H1 (cell line): ENCODE data around the gene ISG15. TPM values are rescaled to one million over a fixed set of nuclear protein-coding genes. Genes with fewer than 3 reads are reported as not detected.

Source experiments
- CBX5 ChIP-seq: fragments of 300-800, 300-1000 bp; sonication (generic); IDR thresholded peaks from 2 replicates; pipeline ENCODE4 v1.7.1; 2016; ENCODE audit warnings: antibody characterized with exemption, low read length, low read depth
- HDAC6 ChIP-seq: IDR thresholded peaks from one replicate; pipeline ENCODE4 v1.7.1; 2012; ENCODE audit warnings: low read depth, mild to moderate bottlenecking, inconsistent platforms, low read length, moderate library complexity
- JUND ChIP-seq: IDR thresholded peaks from 2 replicates; pipeline ENCODE4 v1.6.1; 2011; ENCODE audit warnings: mild to moderate bottlenecking, improper control_type of control experiment, low read length
- RFX5 ChIP-seq: IDR thresholded peaks from 2 replicates; pipeline ENCODE4 v1.6.1; 2011; ENCODE audit warnings: low read depth, low read length, improper control_type of control experiment, borderline replicate concordance
- SIRT6 ChIP-seq: IDR thresholded peaks from one replicate; pipeline ENCODE4 v1.7.1; 2012; ENCODE audit warnings: low read length, inconsistent platforms
- TAF7 ChIP-seq: optimal IDR thresholded peaks from 2 replicates; pipeline ENCODE3; 2011; ENCODE audit warnings: low read depth, mild to moderate bottlenecking, inconsistent platforms, low read length, moderate library complexity, borderline replicate concordance
- TEAD4 ChIP-seq: IDR thresholded peaks from 2 replicates; pipeline ENCODE4 v1.6.1; 2012; ENCODE audit warnings: low read depth, low read length, inconsistent platforms, mixed read lengths
- polyA plus RNA-seq, 7 experiments: library from polyadenylated mRNA; depleted of rRNA in 3 of 7; stranded (reverse) in 5 of 7; unstranded in 2 of 7; fragments of >200 nt in 5 of 7; fragments of 200-250 nt in 2 of 7; gene quantifications; 1 replicate in 5 of 7; 2 replicates in 1 of 7; 4 replicates in 1 of 7; pipeline versions ENCODE4 v1.2.1 to v1.2.3, GENCODE V29; 2011 to 2013; ENCODE audit warnings: missing spikeins in 2 of 7, mixed read lengths in 2 of 7
- total RNA-seq: library from RNA; stranded (reverse); fragmentation: NEBNext Ultra II Directional; extraction: Animal tissue kit (Norgen Biotek cat#: 25700); gene quantifications from 2 replicates; pipeline ENCODE4 v1.2.1, GENCODE V29; 2021

Gene ISG15
- total and polyA plus RNA-seq, 2 of the 8 experiments (the other 6 are each of a cell fraction or from before 2014, with no cell fraction given) = 29.3 to 121 TPM

GRCh38 chr1:967466-968343 is 45.6 kb upstream of the ISG15 start (continued):
- TF ChIP-seq RFX5 (no peak), JUND (no peak), SIRT6 (no peak), TAF7 (no peak), CBX5 (no peak), TEAD4 (no peak), HDAC6 (no peak)
